Measurements from ENCODE around the gene PCDHB5. TPM values are rescaled to one million over a fixed set of nuclear protein-coding genes. Genes with fewer than 3 reads are reported as not detected.
"Not testable (repeated sequence)": the region's sequence is repeated elsewhere in the genome, so short reads cannot be mapped to it uniquely, and the experiment has no call there.

Gene PCDHB5
- polyA plus RNA-seq (ENCODE audit: insufficient read length in 12 of 12): 1 to 10 TPM in 11 of 12 donors, not detected in 1; 3.1 to 5.1 (median 3.9) TPM
- long read RNA-seq, donor 1, transcript PCDHB5-201 (1 exons, 3,408 nt): major isoform, 7 of 7 reads
- long read RNA-seq, donor 1, partial matches to known transcripts: 0 of 7 reads
- long read RNA-seq, donor 1, other reads (novel, unspliced or antisense): 0 of 7 reads
- long read RNA-seq, donor 2, transcript PCDHB5-201 (1 exons, 3,408 nt): major isoform, 6 of 6 reads
- long read RNA-seq, donor 2, partial matches to known transcripts: 0 of 6 reads
- long read RNA-seq, donor 2, other reads (novel, unspliced or antisense): 0 of 6 reads
- long read RNA-seq, donor 3, partial matches to known transcripts: 0 of 2 reads
- long read RNA-seq, donor 3, other reads (novel, unspliced or antisense): 0 of 2 reads
- long read RNA-seq, donor 4, partial matches to known transcripts: 0 of 4 reads
- long read RNA-seq, donor 4, other reads (novel, unspliced or antisense): 0 of 4 reads
- long read RNA-seq, donor 5, transcript PCDHB5-201 (1 exons, 3,408 nt): major isoform, 5 of 5 reads
- long read RNA-seq, donor 5, partial matches to known transcripts: 0 of 5 reads
- long read RNA-seq, donor 5, other reads (novel, unspliced or antisense): 0 of 5 reads
- long read RNA-seq, donor 6, transcript PCDHB5-201 (1 exons, 3,408 nt): major isoform, 6 of 6 reads
- long read RNA-seq, donor 6, partial matches to known transcripts: 0 of 6 reads
- long read RNA-seq, donor 6, other reads (novel, unspliced or antisense): 0 of 6 reads
- long read RNA-seq, donor 7, partial matches to known transcripts: 0 of 4 reads
- long read RNA-seq, donor 7, other reads (novel, unspliced or antisense): 0 of 4 reads
- long read RNA-seq, donor 8, transcript PCDHB5-201 (1 exons, 3,408 nt): major isoform, 8 of 8 reads
- long read RNA-seq, donor 8, partial matches to known transcripts: 0 of 8 reads
- long read RNA-seq, donor 8, other reads (novel, unspliced or antisense): 0 of 8 reads
- long read RNA-seq, donor 9, transcript PCDHB5-201 (1 exons, 3,408 nt): major isoform, 8 of 8 reads
- long read RNA-seq, donor 9, partial matches to known transcripts: 0 of 8 reads
- long read RNA-seq, donor 9, other reads (novel, unspliced or antisense): 0 of 8 reads
- long read RNA-seq, donor 10, partial matches to known transcripts: 0 of 2 reads
- long read RNA-seq, donor 10, other reads (novel, unspliced or antisense): 0 of 2 reads
- long read RNA-seq, donor 11, transcript PCDHB5-201 (1 exons, 3,408 nt): major isoform, 9 of 9 reads
- long read RNA-seq, donor 11, partial matches to known transcripts: 0 of 9 reads
- long read RNA-seq, donor 11, other reads (novel, unspliced or antisense): 0 of 9 reads

DNA sequence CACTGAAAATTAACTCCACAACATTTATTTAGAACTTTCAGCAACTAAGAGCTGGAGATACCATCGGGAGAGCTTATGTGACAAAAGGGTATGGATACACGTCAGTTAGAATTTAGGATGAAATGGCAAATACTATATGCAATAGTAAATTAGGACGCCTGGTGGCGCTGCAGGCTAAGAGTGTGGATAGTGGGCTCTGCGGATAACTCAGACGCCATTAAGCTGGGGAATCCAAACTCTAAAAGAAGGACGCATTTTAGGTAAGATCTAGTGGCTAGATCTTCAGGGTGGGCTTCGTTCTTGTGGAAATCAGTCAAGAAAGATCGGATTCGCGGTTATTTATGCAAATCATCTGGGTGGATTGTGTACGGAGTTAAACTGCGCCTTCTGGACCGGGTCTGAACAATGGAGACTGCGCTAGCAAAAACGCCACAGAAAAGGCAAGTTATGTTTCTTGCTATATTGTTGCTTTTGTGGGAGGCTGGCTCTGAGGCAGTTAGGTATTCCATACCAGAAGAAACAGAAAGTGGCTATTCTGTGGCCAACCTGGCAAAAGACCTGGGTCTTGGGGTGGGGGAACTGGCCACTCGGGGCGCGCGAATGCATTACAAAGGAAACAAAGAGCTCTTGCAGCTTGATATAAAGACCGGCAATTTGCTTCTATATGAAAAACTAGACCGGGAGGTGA, at the start of gene PCDHB5:
PCDHB5 (plus strand) TSS at position 177 of the 688 bp plus-strand sequence; CDS start at position 406, 229 bp downstream.
- DNase-seq: peak; percentile 14

DNA sequence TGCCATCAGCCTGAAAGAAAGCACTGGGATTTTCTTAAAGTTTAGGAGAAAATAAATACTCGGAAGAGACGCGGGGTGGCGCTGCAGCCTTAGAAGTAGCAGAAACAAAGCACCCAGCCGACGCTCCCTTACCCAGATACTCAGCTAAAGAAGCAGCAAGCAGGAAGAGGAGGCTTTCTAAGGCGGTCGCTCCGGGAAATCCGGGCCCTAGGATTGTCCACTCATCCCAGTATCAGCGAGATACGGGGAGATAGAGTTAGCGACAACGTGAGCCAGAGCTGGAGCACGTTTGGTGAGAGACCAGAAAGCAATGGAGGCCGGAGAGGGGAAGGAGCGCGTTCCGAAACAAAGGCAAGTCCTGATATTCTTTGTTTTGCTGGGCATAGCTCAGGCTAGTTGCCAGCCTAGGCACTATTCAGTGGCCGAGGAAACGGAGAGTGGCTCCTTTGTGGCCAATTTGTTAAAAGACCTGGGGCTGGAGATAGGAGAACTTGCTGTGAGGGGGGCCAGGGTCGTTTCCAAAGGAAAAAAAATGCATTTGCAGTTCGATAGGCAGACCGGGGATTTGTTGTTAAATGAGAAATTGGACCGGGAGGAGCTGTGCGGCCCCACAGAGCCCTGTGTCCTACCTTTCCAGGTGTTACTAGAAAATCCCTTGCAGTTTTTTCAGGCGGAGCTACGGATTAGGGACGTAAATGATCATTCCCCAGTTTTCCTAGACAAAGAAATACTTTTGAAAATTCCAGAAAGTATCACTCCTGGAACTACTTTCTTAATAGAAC, 40.3 kb upstream of the PCDHB5 start, which contains the start of gene PCDHB2:
PCDHB2 (plus strand) TSS at position 135 of the 782 bp plus-strand sequence; CDS start at position 311, 176 bp downstream.
- peak; percentile 17 for DNase-seq

- DNase-seq: no peak
Observed at GRCh38 chr5:141095263-141095641, 39.8 kb upstream of the PCDHB5 start.

DNA sequence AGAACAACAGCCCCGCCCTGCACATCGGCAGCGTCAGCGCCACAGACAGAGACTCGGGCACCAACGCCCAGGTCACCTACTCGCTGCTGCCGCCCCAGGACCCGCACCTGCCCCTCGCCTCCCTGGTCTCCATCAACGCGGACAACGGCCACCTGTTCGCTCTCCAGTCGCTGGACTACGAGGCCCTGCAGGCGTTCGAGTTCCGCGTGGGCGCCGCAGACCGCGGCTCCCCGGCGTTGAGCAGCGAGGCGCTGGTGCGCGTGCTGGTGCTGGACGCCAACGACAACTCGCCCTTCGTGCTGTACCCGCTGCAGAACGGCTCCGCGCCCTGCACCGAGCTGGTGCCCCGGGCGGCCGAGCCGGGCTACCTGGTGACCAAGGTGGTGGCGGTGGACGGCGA, 38.8 kb upstream of the PCDHB5 start:
- DNase-seq: not testable (repeated sequence)

GRCh38 chr5:141096586-141096985, 38.4 kb upstream of the PCDHB5 start:
- DNase-seq: not testable (repeated sequence)

DNA sequence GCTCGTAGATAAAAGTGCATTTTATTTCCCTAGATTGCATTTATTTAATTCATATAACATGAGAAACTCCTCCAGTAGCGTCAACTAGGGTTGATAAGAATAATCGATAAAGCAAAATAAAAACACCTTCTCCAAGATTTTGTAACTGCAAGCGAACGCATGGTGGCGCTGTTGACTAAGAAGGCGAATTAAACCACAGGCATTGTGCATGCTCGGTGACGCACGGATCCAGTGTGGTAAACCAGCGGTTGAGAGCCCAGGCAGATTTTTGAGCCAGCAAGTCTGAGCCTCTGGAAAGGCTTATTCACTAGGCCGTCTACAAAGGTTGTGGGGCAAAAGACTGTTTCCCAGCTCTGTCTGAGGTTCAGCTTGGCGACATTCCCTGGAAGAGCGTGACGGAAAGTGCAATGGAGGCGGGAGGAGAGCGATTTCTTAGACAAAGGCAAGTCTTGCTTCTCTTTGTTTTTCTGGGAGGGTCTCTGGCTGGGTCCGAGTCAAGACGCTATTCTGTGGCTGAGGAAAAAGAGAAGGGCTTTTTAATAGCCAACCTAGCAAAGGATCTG, 34.7 kb upstream of the PCDHB5 start, which contains the start of gene PCDHB3:
PCDHB3 (plus strand) TSS at position 231 of the 563 bp plus-strand sequence; CDS start at position 408, 177 bp downstream.
- DNase-seq: no peak

GRCh38 chr5:141101059-141101458, 33.9 kb upstream of the PCDHB5 start:
- DNase-seq: no peak

GRCh38 chr5:141102070-141102469, 32.9 kb upstream of the PCDHB5 start:
- DNase-seq: not testable (repeated sequence)

GRCh38 chr5:141102471-141102870, 32.5 kb upstream of the PCDHB5 start:
- not testable (repeated sequence) for DNase-seq

DNA sequence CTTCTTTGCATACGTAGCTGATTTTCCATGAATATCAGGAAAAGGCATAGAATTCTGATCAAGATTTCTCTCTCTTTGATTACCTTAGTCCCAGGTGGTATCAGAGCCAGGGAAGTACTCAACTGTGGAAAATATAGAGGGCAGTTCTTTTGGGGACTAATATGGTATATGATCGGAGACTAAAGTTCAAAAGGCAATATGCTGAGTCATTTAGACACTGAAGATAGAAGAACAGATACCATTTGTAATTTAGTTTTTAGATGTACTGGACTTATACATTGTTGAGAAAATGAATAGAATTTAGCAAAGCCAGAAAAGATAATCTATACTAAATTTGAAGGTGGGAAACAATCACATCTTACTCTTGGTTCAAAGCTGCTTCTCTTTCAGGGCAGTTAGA, 29.7 kb upstream of the PCDHB5 start:
- no peak for DNase-seq

GRCh38 chr5:141119250-141119649, 15.8 kb upstream of the PCDHB5 start:
- no peak for DNase-seq

DNA sequence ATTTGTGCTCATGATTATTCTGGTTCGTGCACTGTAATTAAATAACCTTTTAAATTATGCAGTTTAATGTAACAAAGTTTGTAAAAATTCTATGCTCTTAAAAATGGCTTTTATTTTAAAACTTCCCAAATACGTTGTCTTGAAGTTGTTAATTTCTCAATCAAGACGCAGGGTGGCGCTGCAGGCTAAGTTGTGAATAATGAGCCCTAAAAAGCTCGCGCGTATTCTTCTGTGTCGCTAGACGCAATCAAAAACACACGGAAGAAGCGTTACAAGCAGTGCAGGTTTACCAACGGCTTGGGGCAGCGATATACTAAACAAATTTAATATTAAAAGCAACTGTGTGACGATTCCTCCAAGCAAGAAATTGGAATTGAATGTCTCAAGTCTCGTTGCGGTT, 13.4 kb upstream of the PCDHB5 start, which contains the start of gene PCDHB4:
PCDHB4 (plus strand) TSS at position 256 of the 400 bp plus-strand sequence. CDS start 181 bp downstream, outside the sequence.
- DNase-seq: peak; percentile 25

DNA sequence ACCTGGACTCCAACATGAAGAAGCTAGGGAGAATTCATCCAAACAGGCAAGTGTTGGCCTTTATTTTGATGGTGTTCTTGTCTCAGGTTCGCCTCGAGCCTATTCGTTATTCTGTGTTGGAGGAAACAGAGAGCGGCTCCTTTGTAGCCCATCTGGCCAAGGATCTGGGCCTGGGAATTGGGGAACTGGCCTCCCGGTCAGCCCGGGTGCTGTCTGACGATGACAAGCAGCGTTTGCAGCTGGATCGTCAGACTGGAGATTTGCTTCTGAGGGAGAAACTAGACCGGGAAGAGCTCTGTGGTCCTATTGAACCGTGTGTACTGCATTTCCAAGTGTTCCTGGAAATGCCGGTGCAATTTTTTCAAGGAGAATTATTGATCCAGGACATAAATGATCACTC, 13.0 kb upstream of the PCDHB5 start:
- peak; percentile 8 for DNase-seq

- DNase-seq: not testable (repeated sequence)
Observed at GRCh38 chr5:141123396-141124135, 11.4 kb upstream of the PCDHB5 start.

DNA sequence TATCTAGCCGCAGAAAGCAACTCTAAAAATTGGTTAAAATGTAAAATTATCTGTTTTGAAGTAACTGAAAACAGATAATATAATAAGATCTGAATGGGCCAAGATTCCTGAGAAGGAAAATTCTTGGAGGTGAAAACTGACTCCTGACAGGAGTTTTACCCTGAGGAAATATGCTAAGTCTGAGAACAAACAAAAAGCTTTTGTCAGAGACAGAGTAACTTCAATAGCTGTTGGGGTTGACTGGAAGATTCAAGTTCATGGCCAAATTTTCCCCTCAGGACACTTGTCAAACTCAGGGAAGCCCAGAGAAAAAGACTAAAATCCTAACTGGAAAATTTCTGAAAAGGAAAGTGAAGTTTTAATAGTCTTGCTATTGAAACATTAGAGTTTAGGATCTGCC, 7.7 kb upstream of the PCDHB5 start:
- DNase-seq: no peak

GRCh38 chr5:141135718-141136266, 786 bp downstream of the PCDHB5 start:
- DNase-seq: no peak

- not testable (repeated sequence) for DNase-seq
Observed at GRCh38 chr5:141137346-141137745, 2.3 kb downstream of the PCDHB5 start.

- DNase-seq: peak; percentile 0
Observed at GRCh38 chr5:141149812-141150211, 14.8 kb downstream of the PCDHB5 start, which contains the start of gene PCDHB6. Gene PCDHB6 (plus strand): TSS chr5:141150057. CDS start chr5:141150258, 201 bp downstream.

Data from muscle of arm (tissue), 14 donors.